Right lobe of liver (tissue), 4 donors: ENCODE results near the gene STAT3.

ENCODE experiments used
- CTCF ChIP-seq, 4 donors: fragments of 200-600 bp in 3 of 4; fragments of 450-650 bp in 1 of 4; IDR thresholded peaks; one replicate each; pipeline versions ENCODE4 v1.5.1 to v1.8.0; 2016 to 2022; ENCODE audit warnings: antibody characterized with exemption in 4 of 4, mild to moderate bottlenecking in 2 of 4
- POLR2A ChIP-seq: fragments of 450-650 bp; IDR thresholded peaks from one replicate; pipeline ENCODE4 v1.6.1; 2017; ENCODE audit warnings: antibody characterized with exemption, mild to moderate bottlenecking
- donor health status: DM: no; HTN: no; CAD: no.
- donor health status: DM: no; HTN: no; CAD: no.
- donor health status: DM: no; HTN: yes; CAD: no.

- TF ChIP-seq POLR2A (no peak), CTCF (IDR thresholded peaks at IDR 0.05) (no peak)
Observed at GRCh38 chr17:42329025-42329976, 58.9 kb downstream of the STAT3 start.
